ENCODE results near the gene GABPB2.

Gene GABPB2

DNA sequence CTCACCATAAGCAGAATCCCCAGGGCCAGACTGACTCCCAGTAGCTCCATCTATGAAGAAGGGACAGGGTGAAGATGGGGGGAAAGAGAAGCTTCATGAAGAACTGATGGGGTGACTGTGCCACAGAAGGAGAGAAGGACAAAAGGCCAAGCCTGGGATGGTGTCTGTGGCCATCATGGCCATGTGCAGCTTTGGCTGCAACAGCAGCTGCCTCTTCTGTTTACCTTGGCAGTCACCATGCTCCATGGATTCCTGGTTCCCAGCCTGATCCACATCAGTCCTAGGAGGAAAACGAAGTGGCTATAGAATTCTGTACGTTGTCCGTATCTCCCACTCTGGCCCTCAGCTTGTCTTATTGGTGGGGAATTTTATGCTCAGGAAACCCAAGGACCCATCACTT, 63.8 kb downstream of the GABPB2 start:
- H3K36me3 Mint-ChIP-seq (ENCODE audit: low read depth): no peaks in the 10 kb centered on the region
- DNase-seq: no peak
- no peak overlapping the region for H3K27ac Mint-ChIP-seq
- no peaks in the 10 kb centered on the region for H3K9me3 Mint-ChIP-seq
- no peak overlapping the region for H3K4me3 Mint-ChIP-seq
- H3K27me3 Mint-ChIP-seq: peaks cover 9% of the 10 kb centered on the region
- H3K4me1 Mint-ChIP-seq (ENCODE audit: low read depth): peaks cover 13% of the 10 kb centered on the region

DNA sequence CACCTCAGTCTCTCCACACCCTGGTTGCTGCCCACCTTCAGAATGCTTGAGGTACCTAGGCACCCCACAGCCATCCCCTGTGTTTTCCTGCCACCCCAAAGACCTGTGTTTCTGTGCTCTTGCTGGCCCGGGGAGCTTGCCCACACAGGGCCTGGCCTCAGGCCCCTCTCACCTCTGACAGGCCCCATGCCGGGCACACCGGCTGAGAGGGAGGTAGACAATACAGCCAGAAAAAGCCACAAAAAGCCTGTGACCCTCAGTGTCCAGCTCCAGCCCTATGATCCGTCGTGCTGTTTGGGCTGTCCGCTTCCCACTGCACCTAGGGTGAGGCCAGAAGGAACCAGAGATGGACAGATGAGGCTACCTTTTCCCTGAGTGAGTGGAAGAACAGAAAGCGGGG, 64.4 kb downstream of the GABPB2 start:
- Mint-ChIP-seq H3K27me3 (peaks cover 9% of the 10 kb centered on the region), H3K36me3 (ENCODE audit: low read depth) (no peaks in the 10 kb centered on the region), H3K4me3 (no peak overlapping the region), H3K4me1 (ENCODE audit: low read depth) (peaks cover 13% of the 10 kb centered on the region), H3K9me3 (no peaks in the 10 kb centered on the region), H3K27ac (no peak overlapping the region)
- no peak for DNase-seq

DNA sequence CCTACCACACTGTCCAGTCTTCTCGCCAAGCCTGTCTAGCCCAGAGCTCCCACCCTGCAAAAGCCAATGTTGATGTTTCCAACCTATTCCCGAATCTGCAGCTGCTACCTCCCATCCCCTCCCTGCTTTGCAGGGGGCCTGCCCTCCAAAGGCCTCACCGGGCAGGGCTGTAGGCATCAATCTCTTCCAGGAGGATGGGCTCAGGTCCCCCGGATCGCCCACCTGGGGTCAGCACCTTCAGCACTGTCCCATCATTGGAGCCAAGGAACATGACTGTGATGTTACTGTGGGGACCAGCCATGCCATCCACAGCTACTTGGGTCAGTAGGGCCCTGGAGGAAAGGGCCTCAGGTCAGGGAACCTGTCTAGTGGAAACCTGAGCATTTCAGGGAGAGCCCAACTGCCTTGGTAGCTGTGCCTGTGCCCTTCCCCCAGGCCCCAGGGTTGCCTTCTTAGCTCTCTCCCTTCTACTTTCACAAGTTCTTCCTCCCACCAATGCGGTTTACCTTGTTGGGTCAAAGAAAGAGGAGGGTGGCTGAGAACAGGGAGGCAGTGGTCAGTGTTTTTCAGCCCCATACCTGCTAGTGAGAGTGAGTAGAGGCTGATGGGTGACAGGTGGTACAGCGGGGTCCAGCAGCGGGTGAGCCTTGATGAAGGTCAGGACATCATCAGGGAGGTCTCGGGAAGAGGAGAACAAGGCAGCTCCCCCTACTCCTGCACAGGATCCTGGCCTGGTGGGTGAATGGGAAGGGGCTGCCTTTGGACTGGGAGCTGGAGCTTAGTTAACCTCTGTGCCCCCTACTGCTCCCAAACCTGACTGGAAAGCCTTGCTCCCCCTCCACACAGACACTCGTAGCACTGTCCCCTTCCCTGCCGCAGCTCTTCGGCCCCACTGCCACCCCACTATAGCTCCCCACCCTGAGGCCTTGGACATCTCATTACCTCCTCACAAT, 65.1 kb downstream of the GABPB2 start:
- Mint-ChIP-seq H3K36me3 (ENCODE audit: low read depth) (no peaks in the 10 kb centered on the region), H3K27ac (no peak overlapping the region), H3K9me3 (no peaks in the 10 kb centered on the region), H3K4me3 (no peak overlapping the region), H3K4me1 (ENCODE audit: low read depth) (peaks cover 11% of the 10 kb centered on the region), H3K27me3 (peaks cover 6% of the 10 kb centered on the region)
- no peak for DNase-seq

DNA sequence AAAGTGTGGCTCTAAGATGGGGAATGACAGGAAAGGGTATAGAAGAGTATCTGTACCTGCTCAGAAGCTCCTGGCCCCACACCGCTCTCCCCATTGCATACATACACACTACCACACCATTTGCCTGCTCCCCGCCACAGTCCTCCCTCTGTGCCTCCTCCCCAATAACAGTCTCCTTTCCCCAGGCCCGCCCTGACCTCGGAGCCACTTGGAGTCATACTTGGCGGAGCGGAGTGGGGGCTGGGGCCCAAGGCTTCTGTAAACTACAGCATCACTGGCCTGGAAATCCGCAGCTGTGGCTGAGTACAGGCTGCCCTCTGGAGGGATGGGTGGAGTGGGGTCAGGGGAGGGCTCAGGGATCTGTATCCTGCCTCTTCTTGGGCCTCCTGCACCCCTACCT, 67.2 kb downstream of the GABPB2 start:
- Mint-ChIP-seq H3K27me3 (no peaks in the 10 kb centered on the region), H3K4me1 (ENCODE audit: low read depth) (no peaks in the 10 kb centered on the region), H3K36me3 (ENCODE audit: low read depth) (no peaks in the 10 kb centered on the region), H3K27ac (no peak overlapping the region), H3K4me3 (no peak overlapping the region), H3K9me3 (no peaks in the 10 kb centered on the region)
- DNase-seq: no peak

DNA sequence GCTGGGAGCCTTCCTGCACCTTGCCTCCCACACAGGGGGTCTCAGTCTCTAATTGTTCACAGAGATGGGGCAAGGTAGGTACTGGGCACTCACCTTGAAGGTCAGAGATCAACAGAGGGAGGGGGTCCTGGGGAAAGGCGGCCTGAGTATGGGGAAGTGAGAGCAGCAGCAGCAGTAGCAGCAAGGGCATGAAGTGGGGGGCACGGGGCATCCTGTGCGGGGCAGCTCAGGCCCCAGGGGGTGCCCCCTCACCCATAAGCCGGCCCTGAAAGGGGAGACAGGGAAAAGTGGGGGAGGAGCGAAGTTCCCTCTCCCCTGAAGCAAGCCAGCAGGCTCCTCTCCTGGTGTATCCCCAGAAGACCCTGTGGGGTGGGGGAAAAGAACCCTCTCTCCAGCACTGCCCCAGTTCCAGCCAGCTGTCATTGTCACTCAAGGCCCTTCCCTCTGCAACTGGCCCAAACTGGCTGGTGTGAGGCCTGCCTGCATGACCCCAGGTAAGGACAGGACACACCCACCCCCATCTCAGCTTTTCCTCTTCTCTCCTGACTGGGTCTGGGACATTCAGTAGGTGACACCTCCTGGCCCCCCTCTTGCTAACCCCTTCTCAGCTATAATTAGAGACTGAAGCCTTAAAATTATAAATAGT, 72.0 kb downstream of the GABPB2 start:
- Mint-ChIP-seq H3K4me3 (no peak overlapping the region), H3K4me1 (ENCODE audit: low read depth) (peaks cover 17% of the 10 kb centered on the region), H3K27me3 (peaks cover 4% of the 10 kb centered on the region), H3K9me3 (no peaks in the 10 kb centered on the region), H3K27ac (no peak overlapping the region), H3K36me3 (ENCODE audit: low read depth) (no peaks in the 10 kb centered on the region)
- peak; percentile 13 for DNase-seq

DNA sequence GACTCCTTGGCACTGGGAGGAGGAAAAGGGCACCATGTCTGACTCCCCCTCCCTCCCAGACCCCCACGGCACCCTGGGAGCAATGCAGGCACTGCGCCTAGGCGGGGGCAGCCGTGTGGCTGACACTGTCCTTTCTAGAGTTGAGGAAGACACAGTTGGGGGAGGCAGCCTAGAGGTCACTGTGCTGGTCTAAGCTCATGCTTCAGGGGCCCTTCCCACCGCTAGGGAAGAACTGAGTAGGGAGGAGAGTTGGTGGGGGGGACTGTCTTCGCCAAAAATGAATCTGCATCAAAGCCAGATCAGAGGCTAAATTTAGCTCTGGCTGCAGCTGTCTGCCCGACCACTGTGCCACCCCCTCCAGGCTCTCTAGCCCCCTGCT, 72.5 kb downstream of the GABPB2 start:
- Mint-ChIP-seq H3K9me3 (no peaks in the 10 kb centered on the region), H3K4me3 (no peak overlapping the region), H3K36me3 (ENCODE audit: low read depth) (no peaks in the 10 kb centered on the region), H3K27ac (no peak overlapping the region), H3K4me1 (ENCODE audit: low read depth) (peaks cover 19% of the 10 kb centered on the region), H3K27me3 (peaks cover 4% of the 10 kb centered on the region)
- peak; percentile 22 for DNase-seq

DNA sequence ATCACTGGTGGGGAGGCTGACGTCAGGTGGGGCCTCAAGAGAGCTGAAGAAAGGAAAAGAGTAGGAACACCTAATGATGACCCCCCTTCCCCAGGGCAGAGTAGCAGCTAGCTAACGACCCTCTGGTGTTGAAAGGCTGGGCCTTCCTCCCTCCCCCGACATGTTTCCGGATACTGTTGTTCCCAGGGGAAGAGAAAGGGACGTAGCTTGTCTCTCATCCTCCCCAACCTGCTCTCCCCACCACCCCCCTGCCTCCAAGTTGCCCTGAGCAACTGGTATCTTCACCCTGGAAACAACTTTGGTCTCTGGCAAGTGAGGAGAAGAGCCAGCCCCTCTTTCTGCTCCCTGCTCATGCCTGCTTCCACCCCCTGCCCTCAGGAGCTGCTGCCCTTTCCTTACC, 73.4 kb downstream of the GABPB2 start:
- no peak overlapping the region for H3K4me3 Mint-ChIP-seq
- DNase-seq: peak; percentile 27
- no peaks in the 10 kb centered on the region for H3K36me3 Mint-ChIP-seq (ENCODE audit: low read depth)
- H3K27me3 Mint-ChIP-seq: peaks cover 4% of the 10 kb centered on the region
- H3K9me3 Mint-ChIP-seq: no peaks in the 10 kb centered on the region
- peaks cover 19% of the 10 kb centered on the region for H3K4me1 Mint-ChIP-seq (ENCODE audit: low read depth)
- no peak overlapping the region for H3K27ac Mint-ChIP-seq

DNA sequence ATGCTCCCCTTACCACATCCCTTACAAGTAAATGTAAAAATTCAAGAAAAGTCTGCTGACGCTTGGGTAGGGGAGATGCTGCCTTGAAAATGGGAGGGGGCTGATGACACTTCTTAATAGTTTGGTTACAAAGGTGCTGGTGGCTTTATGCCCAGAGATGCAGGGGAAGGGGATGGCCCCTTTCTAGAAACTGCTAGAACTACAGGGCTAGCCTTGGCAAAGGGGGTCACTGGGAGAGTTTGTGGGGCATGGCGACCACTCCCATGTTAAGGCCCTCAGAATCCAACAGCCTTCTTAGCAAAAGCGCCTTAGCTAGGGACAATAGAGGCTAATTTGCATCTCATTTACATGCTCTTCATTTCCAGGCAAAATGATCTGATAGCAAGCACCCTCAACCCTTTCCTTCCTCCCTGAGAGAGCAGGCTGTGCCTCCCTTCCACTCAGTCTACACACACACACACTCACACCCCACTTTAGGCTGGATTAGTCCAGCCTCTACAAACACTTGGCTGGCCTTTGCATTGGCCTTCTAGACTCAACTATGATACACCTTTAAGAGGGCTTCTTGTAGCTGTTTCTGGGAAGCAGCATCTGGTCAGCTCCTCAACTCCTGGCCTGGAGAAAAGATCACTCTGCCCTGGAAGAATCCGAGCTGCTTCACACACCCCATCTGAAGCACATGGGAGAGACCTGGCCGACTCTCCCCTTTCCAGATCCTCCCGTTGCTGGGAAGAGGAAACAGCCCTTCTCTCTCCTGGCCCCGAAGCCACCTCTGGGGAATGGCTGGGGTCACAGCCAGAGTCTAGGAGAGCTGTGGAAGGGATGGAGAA, 74.1 kb downstream of the GABPB2 start:
- Mint-ChIP-seq H3K36me3 (ENCODE audit: low read depth) (no peaks in the 10 kb centered on the region), H3K27me3 (peaks cover 4% of the 10 kb centered on the region), H3K4me3 (no peak overlapping the region), H3K4me1 (ENCODE audit: low read depth) (peaks cover 19% of the 10 kb centered on the region), H3K27ac (no peak overlapping the region), H3K9me3 (no peaks in the 10 kb centered on the region)
- DNase-seq: no peak

DNA sequence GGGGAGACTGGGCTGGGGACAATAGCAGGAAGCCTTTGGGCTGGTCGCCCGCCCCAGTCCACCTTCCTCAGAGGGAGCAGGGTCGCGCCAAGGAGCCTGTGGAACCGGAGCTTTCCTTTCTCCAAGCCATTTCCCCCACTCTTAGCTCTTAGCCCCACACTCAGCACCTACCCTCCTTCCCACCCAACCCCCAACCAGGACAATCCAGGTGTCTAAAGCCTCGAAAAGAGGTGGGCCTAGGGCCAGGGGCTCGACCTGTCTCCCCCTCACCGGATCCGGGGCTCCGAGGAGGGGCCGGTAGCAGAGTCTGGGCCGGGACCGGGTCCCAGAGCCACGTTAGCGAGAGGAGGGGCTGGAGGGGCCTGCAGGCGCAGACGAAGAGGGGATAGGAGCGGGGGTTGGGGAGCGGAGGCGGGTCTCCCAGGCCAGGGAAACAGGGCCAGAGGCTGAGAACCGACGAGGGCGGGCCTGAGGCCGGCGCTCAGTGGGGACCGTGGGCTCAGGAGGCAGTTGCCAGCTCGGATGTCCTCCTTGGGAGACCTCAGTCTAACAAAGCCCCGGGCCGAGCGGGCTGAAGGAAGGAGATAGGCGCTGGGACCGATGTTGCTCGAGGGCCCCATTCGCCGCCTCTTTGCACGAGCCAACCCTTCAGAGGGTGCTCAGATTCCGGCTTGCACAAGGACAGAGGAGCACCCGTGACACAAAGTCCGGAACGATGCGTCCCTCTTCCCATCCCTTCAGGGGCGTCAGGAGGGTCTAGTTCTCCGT, 74.9 kb downstream of the GABPB2 start:
- H3K4me3 Mint-ChIP-seq: peak overlapping the region; percentile 83
- H3K27ac Mint-ChIP-seq: no peak overlapping the region
- peak; percentile 63 for DNase-seq
- H3K9me3 Mint-ChIP-seq: no peaks in the 10 kb centered on the region
- peaks cover 4% of the 10 kb centered on the region for H3K27me3 Mint-ChIP-seq
- peaks cover 19% of the 10 kb centered on the region for H3K4me1 Mint-ChIP-seq (ENCODE audit: low read depth)
- no peaks in the 10 kb centered on the region for H3K36me3 Mint-ChIP-seq (ENCODE audit: low read depth)

DNA sequence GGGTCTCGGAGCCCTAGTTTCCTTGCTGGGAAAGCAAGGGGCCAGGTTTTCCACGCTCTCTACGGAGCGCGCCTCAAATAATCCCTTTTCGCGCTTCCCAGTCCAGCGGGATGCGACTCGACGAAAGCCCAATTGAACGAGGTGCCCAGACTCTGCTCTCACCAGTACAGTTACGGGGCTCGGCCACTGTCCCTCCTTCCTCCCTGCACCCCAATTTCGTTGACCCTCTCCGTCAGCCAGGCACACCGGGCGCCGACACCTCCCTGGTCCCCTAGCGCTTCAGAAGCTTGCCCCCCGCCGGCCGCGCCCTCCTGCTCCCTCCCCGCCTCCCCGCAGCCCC, 75.5 kb downstream of the GABPB2 start:
- Mint-ChIP-seq H3K9me3 (no peaks in the 10 kb centered on the region), H3K27me3 (peaks cover 4% of the 10 kb centered on the region), H3K4me3 (peak overlapping the region; percentile 83), H3K36me3 (ENCODE audit: low read depth) (no peaks in the 10 kb centered on the region), H3K27ac (no peak overlapping the region), H3K4me1 (ENCODE audit: low read depth) (peaks cover 19% of the 10 kb centered on the region)
- DNase-seq: peak; percentile 47

DNA sequence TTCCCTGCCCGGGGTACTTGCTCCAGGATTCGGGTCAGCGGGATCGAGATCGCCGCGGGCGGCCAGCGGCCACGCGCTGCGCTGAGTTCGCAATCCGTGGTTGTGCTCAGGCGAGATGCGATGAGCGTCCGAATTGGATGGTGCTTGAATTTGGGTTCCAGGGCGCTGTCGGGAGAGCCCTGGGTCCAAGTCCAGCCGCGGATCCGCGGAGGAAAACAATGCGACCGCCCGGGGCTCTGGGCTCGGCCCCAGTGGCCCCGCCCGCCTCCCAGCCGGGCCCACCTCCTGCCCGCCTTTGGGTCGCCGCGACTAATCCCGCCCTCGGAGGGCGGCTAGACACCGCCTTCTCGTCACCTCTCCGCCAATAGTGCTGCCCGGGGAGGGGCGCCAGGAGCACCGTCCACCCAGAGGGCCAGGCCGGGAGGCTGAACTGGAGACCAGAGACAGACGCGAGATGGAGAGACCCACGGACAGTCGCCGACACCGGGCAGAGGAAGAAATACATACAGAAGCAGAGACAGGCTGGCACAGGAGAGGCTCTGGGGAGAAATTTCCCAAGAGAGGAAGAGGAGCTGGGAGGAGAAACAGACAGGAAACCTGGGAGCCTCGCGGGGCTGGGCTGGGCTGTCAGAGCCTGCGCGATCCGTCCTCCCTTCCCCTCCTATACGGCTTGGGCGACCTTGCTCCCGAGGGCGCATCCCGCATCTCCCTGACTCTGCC, 76.0 kb downstream of the GABPB2 start, which contains the start of gene SEMA6C:
Gene SEMA6C (minus strand): TSS at position 220 of the 720 bp plus-strand sequence. CDS start 4,010 bp downstream, outside the sequence.
- Mint-ChIP-seq H3K4me1 (ENCODE audit: low read depth) (peaks cover 19% of the 10 kb centered on the region), H3K9me3 (no peaks in the 10 kb centered on the region), H3K36me3 (ENCODE audit: low read depth) (no peaks in the 10 kb centered on the region), H3K4me3 (peak within 1 kb of the TSS; percentile 83), H3K27me3 (peaks cover 4% of the 10 kb centered on the region), H3K27ac (peak within 1 kb of the TSS; percentile 81)
- peak; percentile 91 for DNase-seq

DNA sequence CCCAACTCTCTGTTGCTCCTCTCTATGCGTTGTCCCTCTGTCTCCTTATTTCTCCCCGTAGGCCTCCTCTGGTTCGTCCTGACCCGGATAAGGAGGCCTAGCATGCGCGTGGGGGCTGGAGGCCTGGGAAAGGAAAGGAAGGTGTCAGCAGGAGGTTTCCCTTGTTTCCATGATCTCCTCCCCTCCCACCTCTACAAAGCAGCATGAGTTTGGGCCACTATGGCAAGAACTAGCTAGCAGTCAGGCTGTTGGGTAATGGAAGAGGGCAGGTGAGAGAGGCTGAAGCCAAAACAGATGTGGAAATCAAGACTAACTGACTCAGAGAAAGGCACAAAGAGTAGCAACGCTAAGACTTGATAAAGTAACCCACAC, 76.6 kb downstream of the GABPB2 start:
- Mint-ChIP-seq H3K27ac (peak overlapping the region; percentile 78), H3K9me3 (no peaks in the 10 kb centered on the region), H3K36me3 (ENCODE audit: low read depth) (no peaks in the 10 kb centered on the region), H3K27me3 (peaks cover 4% of the 10 kb centered on the region), H3K4me3 (peak overlapping the region; percentile 83), H3K4me1 (ENCODE audit: low read depth) (peaks cover 19% of the 10 kb centered on the region)
- no peak for DNase-seq

DNA sequence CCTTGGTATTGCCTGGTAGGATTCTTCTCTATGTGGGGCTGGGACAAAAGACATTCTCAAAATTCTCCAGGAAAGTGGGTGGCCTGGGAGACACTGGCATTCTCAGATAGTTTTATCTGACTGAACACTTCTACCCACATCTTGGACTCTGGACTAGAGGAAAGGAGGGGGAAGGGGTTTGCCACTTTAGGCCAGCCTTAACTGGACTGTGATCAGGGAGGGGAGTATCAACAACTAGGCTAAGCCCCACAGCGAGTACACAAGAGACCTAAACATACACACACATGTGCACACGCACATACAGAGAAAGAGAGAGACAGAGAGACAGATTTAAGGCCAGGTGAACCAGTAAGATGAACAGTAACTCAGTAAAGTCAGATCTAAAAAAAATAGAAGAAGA, 77.1 kb downstream of the GABPB2 start:
- Mint-ChIP-seq H3K4me3 (peak overlapping the region; percentile 83), H3K27me3 (peaks cover 4% of the 10 kb centered on the region), H3K27ac (no peak overlapping the region), H3K4me1 (ENCODE audit: low read depth) (peaks cover 19% of the 10 kb centered on the region), H3K9me3 (no peaks in the 10 kb centered on the region), H3K36me3 (ENCODE audit: low read depth) (no peaks in the 10 kb centered on the region)
- DNase-seq: no peak

DNA sequence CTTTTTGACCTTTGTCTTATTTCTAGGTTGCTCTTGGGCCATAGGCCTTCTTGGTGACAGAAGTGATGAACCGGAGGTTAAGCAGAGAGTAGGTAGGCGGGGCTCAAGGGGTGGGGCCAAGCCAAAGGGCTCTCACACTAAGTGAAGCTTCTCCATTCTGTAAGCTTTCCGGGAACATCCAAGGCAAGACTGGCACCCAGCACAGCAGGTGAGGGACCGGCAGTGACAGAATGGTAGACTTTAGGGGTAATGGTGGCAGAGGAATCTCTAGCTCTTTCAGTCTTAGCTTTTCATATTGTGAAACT, 85.9 kb downstream of the GABPB2 start, which contains the start of gene TNFAIP8L2:
Gene TNFAIP8L2 (plus strand): TSS at position 135 of the 305 bp plus-strand sequence. CDS start 2,049 bp downstream, outside the sequence.
- H3K27me3 Mint-ChIP-seq: no peaks in the 10 kb centered on the region

More for the DNA sequence above, 85.9 kb downstream of the GABPB2 start, which contains the start of gene TNFAIP8L2:
- peak; percentile 83 for DNase-seq
- Mint-ChIP-seq H3K4me3 (peak within 1 kb of the TSS; percentile 91), H3K27ac (peak within 1 kb of the TSS; percentile 97), H3K9me3 (no peaks in the 10 kb centered on the region), H3K4me1 (ENCODE audit: low read depth) (peaks cover 43% of the 10 kb centered on the region), H3K36me3 (ENCODE audit: low read depth) (peaks cover 48% of the 10 kb centered on the region)

Data from activated T-cell treated with anti-CD3 and anti-CD28 coated beads, Interleukin-2, amount 50 U/mL, for 24 hours (primary cell).